ENCODE results near the gene PLEKHG4.

The PLEKHG4 gene

GRCh38 chr16:67283826-67284555 lies 4.7 kb downstream of the PLEKHG4 start:
- Histone ChIP-seq H3K4me3 (ENCODE audit: low read length) (no peak overlapping the region), H3K27me3 (ENCODE audit: control insufficient read depth, insufficient read depth, low read length) (no peaks in the 10 kb centered on the region)

GRCh38 chr16:67284699-67285646 lies 5.6 kb downstream of the PLEKHG4 start:
- H3K4me3 ChIP-seq (ENCODE audit: low read length) = no peak overlapping the region
- no peak overlapping the region for H3K9ac ChIP-seq (ENCODE audit: low read depth, low read length)
- no peaks in the 10 kb centered on the region for H3K9me3 ChIP-seq (replicated peaks; ENCODE audit: low read length)
- no peaks in the 10 kb centered on the region for H3K27me3 ChIP-seq (ENCODE audit: control insufficient read depth, insufficient read depth, low read length)
- H3K4me1 ChIP-seq (ENCODE audit: control insufficient read depth, insufficient read depth, low read length) = peaks cover 5% of the 10 kb centered on the region
- H3K36me3 ChIP-seq (ENCODE audit: insufficient read depth, low read length) = no peaks in the 10 kb centered on the region
- no peak overlapping the region for H3K4me2 ChIP-seq (ENCODE audit: low read length)

More at GRCh38 chr16:67283826-67284555, 4.7 kb downstream of the PLEKHG4 start:
- H3K9me3 ChIP-seq (replicated peaks; ENCODE audit: low read length) = no peaks in the 10 kb centered on the region
- no peak overlapping the region for H3K9ac ChIP-seq (ENCODE audit: low read depth, low read length)
- H3K36me3 ChIP-seq (ENCODE audit: insufficient read depth, low read length) = no peaks in the 10 kb centered on the region
- H3K4me1 ChIP-seq (ENCODE audit: control insufficient read depth, insufficient read depth, low read length) = peaks cover 11% of the 10 kb centered on the region
- no peak overlapping the region for H3K4me2 ChIP-seq (ENCODE audit: low read length)

- Histone ChIP-seq H3K4me3 (ENCODE audit: low read length) (no peak overlapping the region), H3K27me3 (ENCODE audit: control insufficient read depth, insufficient read depth, low read length) (no peaks in the 10 kb centered on the region), H3K4me1 (ENCODE audit: control insufficient read depth, insufficient read depth, low read length) (peaks cover 8% of the 10 kb centered on the region), H3K4me2 (ENCODE audit: low read length) (no peak overlapping the region), H3K9me3 (replicated peaks; ENCODE audit: low read length) (no peaks in the 10 kb centered on the region), H3K9ac (ENCODE audit: low read depth, low read length) (no peak overlapping the region), H3K36me3 (ENCODE audit: insufficient read depth, low read length) (no peaks in the 10 kb centered on the region)
Observed at GRCh38 chr16:67286441-67287235, 7.3 kb downstream of the PLEKHG4 start.

GRCh38 chr16:67287960-67288359 lies 8.6 kb downstream of the PLEKHG4 start:
- Histone ChIP-seq H3K36me3 (ENCODE audit: insufficient read depth, low read length) (no peaks in the 10 kb centered on the region), H3K27me3 (ENCODE audit: control insufficient read depth, insufficient read depth, low read length) (peaks cover 10% of the 10 kb centered on the region), H3K9ac (ENCODE audit: low read depth, low read length) (no peak overlapping the region), H3K9me3 (replicated peaks; ENCODE audit: low read length) (no peaks in the 10 kb centered on the region), H3K4me3 (ENCODE audit: low read length) (no peak overlapping the region), H3K4me1 (ENCODE audit: control insufficient read depth, insufficient read depth, low read length) (peaks cover 8% of the 10 kb centered on the region), H3K4me2 (ENCODE audit: low read length) (no peak overlapping the region)

GRCh38 chr16:67291461-67291860 lies 12.1 kb downstream of the PLEKHG4 start:
- Histone ChIP-seq H3K27me3 (ENCODE audit: control insufficient read depth, insufficient read depth, low read length) (peaks cover 37% of the 10 kb centered on the region), H3K36me3 (ENCODE audit: insufficient read depth, low read length) (no peaks in the 10 kb centered on the region), H3K4me1 (ENCODE audit: control insufficient read depth, insufficient read depth, low read length) (peaks cover 5% of the 10 kb centered on the region), H3K9ac (ENCODE audit: low read depth, low read length) (no peak overlapping the region), H3K9me3 (replicated peaks; ENCODE audit: low read length) (no peaks in the 10 kb centered on the region), H3K4me2 (ENCODE audit: low read length) (no peak overlapping the region), H3K4me3 (ENCODE audit: low read length) (no peak overlapping the region)

GRCh38 chr16:67294171-67294757 lies 14.9 kb downstream of the PLEKHG4 start:
- Histone ChIP-seq H3K9me3 (replicated peaks; ENCODE audit: low read length) (no peaks in the 10 kb centered on the region), H3K4me3 (ENCODE audit: low read length) (no peak overlapping the region), H3K9ac (ENCODE audit: low read depth, low read length) (no peak overlapping the region), H3K4me1 (ENCODE audit: control insufficient read depth, insufficient read depth, low read length) (peaks cover 12% of the 10 kb centered on the region), H3K27me3 (ENCODE audit: control insufficient read depth, insufficient read depth, low read length) (peaks cover 49% of the 10 kb centered on the region), H3K36me3 (ENCODE audit: insufficient read depth, low read length) (no peaks in the 10 kb centered on the region), H3K4me2 (ENCODE audit: low read length) (no peak overlapping the region)

GRCh38 chr16:67294938-67295361 lies 15.6 kb downstream of the PLEKHG4 start:
- Histone ChIP-seq H3K27me3 (ENCODE audit: control insufficient read depth, insufficient read depth, low read length) (peaks cover 52% of the 10 kb centered on the region), H3K36me3 (ENCODE audit: insufficient read depth, low read length) (no peaks in the 10 kb centered on the region), H3K4me2 (ENCODE audit: low read length) (no peak overlapping the region), H3K4me3 (ENCODE audit: low read length) (no peak overlapping the region), H3K4me1 (ENCODE audit: control insufficient read depth, insufficient read depth, low read length) (peaks cover 12% of the 10 kb centered on the region), H3K9me3 (replicated peaks; ENCODE audit: low read length) (no peaks in the 10 kb centered on the region), H3K9ac (ENCODE audit: low read depth, low read length) (no peak overlapping the region)

GRCh38 chr16:67296420-67296819 lies 17.1 kb downstream of the PLEKHG4 start:
- no peak overlapping the region for H3K4me3 ChIP-seq (ENCODE audit: low read length)
- H3K9me3 ChIP-seq (replicated peaks; ENCODE audit: low read length) = no peaks in the 10 kb centered on the region
- H3K9ac ChIP-seq (ENCODE audit: low read depth, low read length) = no peak overlapping the region
- no peak overlapping the region for H3K4me2 ChIP-seq (ENCODE audit: low read length)
- peaks cover 61% of the 10 kb centered on the region for H3K27me3 ChIP-seq (ENCODE audit: control insufficient read depth, insufficient read depth, low read length)
- H3K36me3 ChIP-seq (ENCODE audit: insufficient read depth, low read length) = no peaks in the 10 kb centered on the region
- H3K4me1 ChIP-seq (ENCODE audit: control insufficient read depth, insufficient read depth, low read length) = peaks cover 9% of the 10 kb centered on the region

GRCh38 chr16:67298277-67298676 lies 18.9 kb downstream of the PLEKHG4 start:
- Histone ChIP-seq H3K36me3 (ENCODE audit: insufficient read depth, low read length) (no peaks in the 10 kb centered on the region), H3K9ac (ENCODE audit: low read depth, low read length) (no peak overlapping the region), H3K4me3 (ENCODE audit: low read length) (no peak overlapping the region), H3K9me3 (replicated peaks; ENCODE audit: low read length) (no peaks in the 10 kb centered on the region), H3K27me3 (ENCODE audit: control insufficient read depth, insufficient read depth, low read length) (peaks cover 51% of the 10 kb centered on the region), H3K4me1 (ENCODE audit: control insufficient read depth, insufficient read depth, low read length) (peaks cover 9% of the 10 kb centered on the region), H3K4me2 (ENCODE audit: low read length) (no peak overlapping the region)

- no peaks in the 10 kb centered on the region for H3K9me3 ChIP-seq (replicated peaks; ENCODE audit: low read length)
- peaks cover 41% of the 10 kb centered on the region for H3K27me3 ChIP-seq (ENCODE audit: control insufficient read depth, insufficient read depth, low read length)
- H3K4me1 ChIP-seq (ENCODE audit: control insufficient read depth, insufficient read depth, low read length) = peaks cover 15% of the 10 kb centered on the region
- H3K4me3 ChIP-seq (ENCODE audit: low read length) = no peak overlapping the region
- H3K4me2 ChIP-seq (ENCODE audit: low read length) = no peak overlapping the region
- H3K36me3 ChIP-seq (ENCODE audit: insufficient read depth, low read length) = no peaks in the 10 kb centered on the region
- H3K9ac ChIP-seq (ENCODE audit: low read depth, low read length) = no peak overlapping the region
Observed at GRCh38 chr16:67299269-67299668, 19.9 kb downstream of the PLEKHG4 start.
